ENCODE data around the gene RGSL1. TPM values are rescaled to one million over a fixed set of nuclear protein-coding genes. Genes with fewer than 3 reads are reported as not detected.

The RGSL1 gene
- total and polyA plus RNA-seq, 2 of the 8 experiments (the other 6 are each of a cell fraction or from before 2014, with no cell fraction given): not detected

GRCh38 chr1:182484531-182485257 is 34.7 kb downstream of the RGSL1 start:
- peak; percentile 50 for FAIRE-seq
- POLR2A ChIA-PET (ENCODE audit: partially characterized antibody): no interaction called here
- Histone ChIP-seq H3K27me3 (replicated peaks in 1 of 4; ENCODE audit: control insufficient read depth in 3 of 4, extremely low read depth in 1 of 4, insufficient read depth in 3 of 4, low read length in 3 of 4) (no peaks in the 10 kb centered on the region), H2BK12ac (ENCODE audit: low read depth, low read length) (no peak overlapping the region), H3K4me3 (ENCODE audit: extremely low read depth in 1 of 4, insufficient read depth in 2 of 4, low read depth in 3 of 4, low read length in 4 of 4) (no peak overlapping the region), H4K5ac (ENCODE audit: insufficient read length, low read depth, low read length) (no peak overlapping the region), H3K4me1 (replicated peaks in 1 of 4; ENCODE audit: control insufficient read depth in 3 of 4, insufficient read depth in 4 of 4, low read length in 3 of 4) (peaks cover 0 to 3% (median 1%) of the 10 kb centered on the region in 4 experiments; a peak in 3 of 7 replicates), H3K14ac (ENCODE audit: insufficient read length) (no peak overlapping the region), H2AFZ (ENCODE audit: low read length) (peak overlapping the region; percentile 41), H3K4ac (replicated peaks; ENCODE audit: insufficient read length, low read depth, low read length) (no peak overlapping the region), H3K9ac (replicated peaks in 1 of 4; ENCODE audit: extremely low read depth in 1 of 4, low read depth in 3 of 4, low read length in 3 of 4) (no peak overlapping the region), H3K79me2 (ENCODE audit: control insufficient read depth in 1 of 2, insufficient read depth in 2 of 2, low read length in 2 of 2) (no peaks in the 10 kb centered on the region), H3K56ac (replicated peaks; ENCODE audit: insufficient read length, low read depth, low read length) (no peak overlapping the region), H3K4me2 (ENCODE audit: insufficient read depth in 1 of 2, low read depth in 2 of 2, low read length in 2 of 2) (no peak overlapping the region), H2BK15ac (ENCODE audit: low read length) (no peak overlapping the region), H3K36me3 (ENCODE audit: control insufficient read depth in 2 of 4, insufficient read depth in 4 of 4, low read length in 3 of 4) (no peaks in the 10 kb centered on the region), H3K79me1 (ENCODE audit: low read depth, low read length) (no peaks in the 10 kb centered on the region), H2BK20ac (ENCODE audit: low read length) (no peak overlapping the region), H4K91ac (replicated peaks; ENCODE audit: insufficient read length, low read length) (no peak overlapping the region), H3K9me3 (ENCODE audit: insufficient read depth in 2 of 2, low read depth in 1 of 2, low read length in 1 of 2) (no peaks in the 10 kb centered on the region), H3K23ac (ENCODE audit: insufficient read length) (no peak overlapping the region), H2BK5ac (ENCODE audit: low read depth, low read length) (no peak overlapping the region), H4K20me1 (replicated peaks in 1 of 2; ENCODE audit: control insufficient read depth in 1 of 2, insufficient read depth in 2 of 2, low read length in 2 of 2) (no peaks in the 10 kb centered on the region), H4K8ac (ENCODE audit: extremely low read depth, insufficient read depth, low read length) (no peak overlapping the region; the same call in 1 of the 2 replicates), H3K18ac (ENCODE audit: extremely low read depth, low read length) (no peak overlapping the region), H3K27ac (ENCODE audit: low read depth, low read length) (no peak overlapping the region), H3K23me2 (ENCODE audit: low read depth, low read length) (no peaks in the 10 kb centered on the region), H2BK120ac (replicated peaks; ENCODE audit: low read depth, low read length) (no peak overlapping the region), H2AK5ac (ENCODE audit: low read depth, low read length) (no peak overlapping the region)
- CTCF ChIA-PET (ENCODE audit: partially characterized antibody): interaction anchor here (0.6 to 3.9 kb wide), 33 partner anchors 8 to 430 kb away, joined by 3 to 19 read pairs (median 4); partner anchors contain the start of gene RGSL1
- 85% methylated on average over 5 of the region's 5 CpGs; no CpG with 5 or more reads in 1 of the 2 experiments for WGBS, 2 experiments (ENCODE audit: extremely low coverage in 1 of 2, insufficient coverage in 1 of 2, insufficient read length in 1 of 2, insufficient replicate concordance in 2 of 2, low coverage in 1 of 2, low lambda C conversion rate in 2 of 2, missing lambda C conversion rate in 1 of 2)
- peak; percentile 19 to 55 for DNase-seq (ENCODE audit: low read depth in 1 of 2, low spot score in 2 of 2)
- TF ChIP-seq CTCF (IDR thresholded peaks at IDR 0.05; ENCODE audit: control extremely low read depth in 1 of 3, insufficient read depth in 1 of 3, low read depth in 1 of 3, low read length in 3 of 3) (peak; percentile 61 to 87 (median 81)), TAF1 (IDR thresholded peaks at IDR 0.05; ENCODE audit: low read depth, low read length) (no peak), RAD21 (IDR thresholded peaks at IDR 0.05 in 1 of 2, conservative IDR thresholded peaks at IDR 0.05 in 1 of 2; ENCODE audit: low read depth in 2 of 2, low read length in 2 of 2) (peak; percentile 36 to 47), GTF2F1 (IDR thresholded peaks at IDR 0.05; ENCODE audit: borderline replicate concordance, low read depth, low read length) (no peak), TCF12 (IDR thresholded peaks at IDR 0.05; ENCODE audit: low read depth, low read length) (peak; percentile 28; the same call in 1 of the 2 replicates), CTBP2 (IDR thresholded peaks at IDR 0.05; ENCODE audit: borderline replicate concordance, insufficient read depth, insufficient read length, low read length) (no peak), SIRT6 (IDR thresholded peaks at IDR 0.05; ENCODE audit: low read length) (no peak), MAX (IDR thresholded peaks at IDR 0.05) (0 out of 2 replicates have a peak, but pooled peaks have one; percentile 16), EZH2 (IDR thresholded peaks at IDR 0.05; ENCODE audit: low read depth, low read length, severe bottlenecking) (no peak)

Measured in H1 (cell line).